ENCODE measurements around the gene ADAM15. TPM values are rescaled to one million over a fixed set of nuclear protein-coding genes. Genes with fewer than 3 reads are reported as not detected.

ADAM15 gene
- polyA plus RNA-seq, 3 donors: 44.5 to 202 (median 74.3) TPM

GRCh38 chr1:155003766-155004351 is 47.3 kb upstream of the ADAM15 start:
- H3K79me2 ChIP-seq (ENCODE audit: insufficient read depth, low read length): peaks cover 90% of the 10 kb centered on the region
- no peaks in the 10 kb centered on the region for H3K27me3 ChIP-seq (ENCODE audit: control insufficient read depth in 2 of 2, insufficient read depth in 2 of 2, low read length in 2 of 2)
- H3K4me2 ChIP-seq (replicated peaks; ENCODE audit: extremely low read depth, low read length, poor library complexity, severe bottlenecking): peak overlapping the region; percentile 100
- H3K4me1 Mint-ChIP-seq: peaks cover 47% of the 10 kb centered on the region
- peak overlapping the region; percentile 91 to 99 for H3K27ac ChIP-seq (ENCODE audit: low read depth in 1 of 2, low read length in 2 of 2)
- peaks cover 3 to 7% of the 10 kb centered on the region in 2 donors for H3K36me3 Mint-ChIP-seq
- H3K4me3 ChIP-seq (replicated peaks in 1 of 3; ENCODE audit: low read depth in 2 of 3, low read length in 3 of 3): peak overlapping the region; percentile 84 to 100 (median 99)
- H3K27ac Mint-ChIP-seq: peak overlapping the region; percentile 92 to 100 (median 98)
- peak in 1 of 3 donors; percentile 37 for DNase-seq
- H3K4me3 Mint-ChIP-seq: peak overlapping the region; percentile 95 to 98
- no peak overlapping the region for H2AFZ ChIP-seq (ENCODE audit: insufficient read depth, low read depth, low read length, poor library complexity, severe bottlenecking)
- peaks cover 18% of the 10 kb centered on the region for H4K20me1 ChIP-seq (ENCODE audit: insufficient read depth, low read length)
- H3K36me3 ChIP-seq (replicated peaks in 1 of 2; ENCODE audit: control insufficient read depth in 1 of 2, insufficient read depth in 2 of 2, low read length in 2 of 2): no peaks in the 10 kb centered on the region
- WGBS (ENCODE audit: insufficient coverage): 0% methylated on average over 4 of the region's 34 CpGs
- no peaks in the 10 kb centered on the region for H3K9me3 ChIP-seq (replicated peaks in 1 of 2; ENCODE audit: control insufficient read depth in 1 of 2, insufficient read depth in 1 of 2, low read length in 2 of 2)
- intact Hi-C loops (cut with micrococcal nuclease): loop anchor here (2.0 to 5.0 kb wide), 4 partner anchors 13 to 58 kb away; partner anchors contain the start of genes PYGO2 (in 2 of the 2), ADAM15 (in 1 of the 2) and EFNA4 (in 1 of the 2)
- H3K9ac ChIP-seq (ENCODE audit: insufficient read depth, low read length, poor library complexity, severe bottlenecking): peak overlapping the region; percentile 85
- TF ChIP-seq CTCF (IDR thresholded peaks at IDR 0.05): no peak
- H3K9me3 Mint-ChIP-seq: no peaks in the 10 kb centered on the region
- H3K4me1 ChIP-seq (ENCODE audit: control insufficient read depth in 1 of 2, insufficient read depth in 2 of 2, low read length in 2 of 2): peaks cover 61 to 74% of the 10 kb centered on the region in 2 donors
- H3K27me3 Mint-ChIP-seq (ENCODE audit: low read depth in 3 of 3): peaks cover 0 to 2% (median 0%) of the 10 kb centered on the region in 3 donors

- Mint-ChIP-seq H3K27me3 (ENCODE audit: low read depth in 3 of 3) (peaks cover 0 to 2% (median 0%) of the 10 kb centered on the region in 3 donors), H3K4me3 (peak overlapping the region; percentile 95 to 98), H3K4me1 (peaks cover 44% of the 10 kb centered on the region), H3K36me3 (peaks cover 3 to 9% of the 10 kb centered on the region in 2 donors), H3K9me3 (no peaks in the 10 kb centered on the region), H3K27ac (peak overlapping the region; percentile 92 to 100 (median 98))
- H3K27ac ChIP-seq (ENCODE audit: low read depth in 1 of 2, low read length in 2 of 2): peak overlapping the region; percentile 91 to 99
- H3K4me1 ChIP-seq (ENCODE audit: control insufficient read depth in 1 of 2, insufficient read depth in 2 of 2, low read length in 2 of 2): peaks cover 55 to 74% of the 10 kb centered on the region in 2 donors
- H4K20me1 ChIP-seq (ENCODE audit: insufficient read depth, low read length): peaks cover 23% of the 10 kb centered on the region
- no peaks in the 10 kb centered on the region for H3K9me3 ChIP-seq (replicated peaks in 1 of 2; ENCODE audit: control insufficient read depth in 1 of 2, insufficient read depth in 1 of 2, low read length in 2 of 2)
- peak overlapping the region; percentile 100 for H3K4me2 ChIP-seq (replicated peaks; ENCODE audit: extremely low read depth, low read length, poor library complexity, severe bottlenecking)
- no peaks in the 10 kb centered on the region for H3K36me3 ChIP-seq (replicated peaks in 1 of 2; ENCODE audit: control insufficient read depth in 1 of 2, insufficient read depth in 2 of 2, low read length in 2 of 2)
- no peaks in the 10 kb centered on the region for H3K27me3 ChIP-seq (ENCODE audit: control insufficient read depth in 2 of 2, insufficient read depth in 2 of 2, low read length in 2 of 2)
- WGBS (ENCODE audit: insufficient coverage): 40% methylated on average over 1 of the region's 5 CpGs
- peak overlapping the region; percentile 85 for H3K9ac ChIP-seq (ENCODE audit: insufficient read depth, low read length, poor library complexity, severe bottlenecking)
- DNase-seq: no peak
- H3K79me2 ChIP-seq (ENCODE audit: insufficient read depth, low read length): peaks cover 92% of the 10 kb centered on the region
- intact Hi-C loops (cut with micrococcal nuclease): loop anchor here (5.0 kb wide), 4 partner anchors 32 to 58 kb away; partner anchors contain the start of genes ADAM15 (in 2 of the 2), PYGO2 (in 2 of the 2), CKS1B (in 1 of the 2) and EFNA4 (in 1 of the 2)
- no peak for TF ChIP-seq CTCF (IDR thresholded peaks at IDR 0.05)
- H3K4me3 ChIP-seq (replicated peaks in 1 of 3; ENCODE audit: low read depth in 2 of 3, low read length in 3 of 3): peak overlapping the region; percentile 84 to 100 (median 99)
- no peak overlapping the region for H2AFZ ChIP-seq (ENCODE audit: insufficient read depth, low read depth, low read length, poor library complexity, severe bottlenecking)
Measured at GRCh38 chr1:155004352-155005075, 46.6 kb upstream of the ADAM15 start.

Data from CD14-positive monocyte (primary cell).